IPS-18c (cell line): ENCODE results near the gene PTBP3.
"Not testable (repeated sequence)": the region's sequence is repeated elsewhere in the genome, so short reads cannot be mapped to it uniquely, and the experiment has no call there.

Experiments
- H3K4me3 ChIP-seq: 2 replicates; pipeline ENCODE4 v1.7.0; 2013; ENCODE audit warnings: low read depth, mild to moderate bottlenecking, low read length, moderate library complexity; ENCODE audit not compliant: insufficient read depth
- H3K9me3 ChIP-seq: one replicate; pipeline ENCODE4 v1.6.1; 2013; ENCODE audit warnings: mild to moderate bottlenecking, low read length, moderate library complexity; ENCODE audit not compliant: control insufficient read depth, insufficient read depth

PTBP3 gene

GRCh38 chr9:112203536-112203935 is 129.9 kb downstream of the PTBP3 start:
- Histone ChIP-seq H3K4me3 (no peak overlapping the region), H3K9me3 (peaks cover 3% of the 10 kb centered on the region)

- Histone ChIP-seq H3K9me3 (no peaks in the 10 kb centered on the region), H3K4me3 (no peak overlapping the region)
Measured at GRCh38 chr9:112200711-112201110, 132.7 kb downstream of the PTBP3 start.

- Histone ChIP-seq H3K9me3 (no peaks in the 10 kb centered on the region), H3K4me3 (no peak overlapping the region)
Measured at GRCh38 chr9:112198646-112199045, 134.8 kb downstream of the PTBP3 start.

GRCh38 chr9:112194969-112195431 is 138.4 kb downstream of the PTBP3 start:
- H3K9me3 ChIP-seq: no peaks in the 10 kb centered on the region
- no peak overlapping the region for H3K4me3 ChIP-seq

- Histone ChIP-seq H3K4me3 (no peak overlapping the region), H3K9me3 (no peaks in the 10 kb centered on the region)
Measured at GRCh38 chr9:112193572-112194288, 139.7 kb downstream of the PTBP3 start.

- H3K4me3 ChIP-seq: not testable (repeated sequence)
Measured at GRCh38 chr9:112190320-112190719, 143.1 kb downstream of the PTBP3 start.

GRCh38 chr9:112188884-112189283 is 144.5 kb downstream of the PTBP3 start:
- H3K9me3 ChIP-seq: no peaks in the 10 kb centered on the region
- H3K4me3 ChIP-seq: no peak overlapping the region

More at GRCh38 chr9:112190320-112190719, 143.1 kb downstream of the PTBP3 start:
- H3K9me3 ChIP-seq: not testable (repeated sequence)

- no peak overlapping the region for H3K4me3 ChIP-seq
- no peaks in the 10 kb centered on the region for H3K9me3 ChIP-seq
Measured at GRCh38 chr9:112187404-112187803, 146.0 kb downstream of the PTBP3 start.

- H3K4me3 ChIP-seq: no peak overlapping the region
- H3K9me3 ChIP-seq: no peaks in the 10 kb centered on the region
Measured at GRCh38 chr9:112186695-112187094, 146.7 kb downstream of the PTBP3 start.

- Histone ChIP-seq H3K9me3 (no peaks in the 10 kb centered on the region), H3K4me3 (no peak overlapping the region)
Measured at GRCh38 chr9:112184946-112185345, 148.5 kb downstream of the PTBP3 start.

GRCh38 chr9:112184221-112184620 is 149.2 kb downstream of the PTBP3 start:
- Histone ChIP-seq H3K4me3 (no peak overlapping the region), H3K9me3 (no peaks in the 10 kb centered on the region)

- Histone ChIP-seq H3K9me3 (no peaks in the 10 kb centered on the region), H3K4me3 (no peak overlapping the region)
Measured at GRCh38 chr9:112180387-112180881, 153.0 kb downstream of the PTBP3 start.

GRCh38 chr9:112179816-112180215 is 153.6 kb downstream of the PTBP3 start:
- no peaks in the 10 kb centered on the region for H3K9me3 ChIP-seq
- no peak overlapping the region for H3K4me3 ChIP-seq

GRCh38 chr9:112176524-112176923 is 156.9 kb downstream of the PTBP3 start:
- Histone ChIP-seq H3K4me3 (no peak overlapping the region), H3K9me3 (no peaks in the 10 kb centered on the region)

GRCh38 chr9:112175796-112176315 is 157.6 kb downstream of the PTBP3 start:
- H3K9me3 ChIP-seq: no peaks in the 10 kb centered on the region
- H3K4me3 ChIP-seq: peak overlapping the region; percentile 79

- Histone ChIP-seq H3K9me3 (no peaks in the 10 kb centered on the region), H3K4me3 (peak within 1 kb of the TSS; percentile 79)
Measured at GRCh38 chr9:112174965-112175795, 158.2 kb downstream of the PTBP3 start, which contains the start of gene SUSD1. SUSD1 (minus strand) TSS chr9:112175297; CDS start chr9:112175235, 62 bp downstream.

GRCh38 chr9:112174222-112174964 is 159.0 kb downstream of the PTBP3 start:
- peak overlapping the region; percentile 79 for H3K4me3 ChIP-seq

More at GRCh38 chr9:112174222-112174964, 159.0 kb downstream of the PTBP3 start:
- H3K9me3 ChIP-seq: no peaks in the 10 kb centered on the region
